ENCODE data around the gene LARP1.
A peak's percentile ranks its signal among the peaks of the same experiment; 100 is the strongest.
"Not testable (repeated sequence)": the region's sequence is repeated elsewhere in the genome, so short reads cannot be mapped to it uniquely, and the experiment has no call there.

Gene LARP1

DNA sequence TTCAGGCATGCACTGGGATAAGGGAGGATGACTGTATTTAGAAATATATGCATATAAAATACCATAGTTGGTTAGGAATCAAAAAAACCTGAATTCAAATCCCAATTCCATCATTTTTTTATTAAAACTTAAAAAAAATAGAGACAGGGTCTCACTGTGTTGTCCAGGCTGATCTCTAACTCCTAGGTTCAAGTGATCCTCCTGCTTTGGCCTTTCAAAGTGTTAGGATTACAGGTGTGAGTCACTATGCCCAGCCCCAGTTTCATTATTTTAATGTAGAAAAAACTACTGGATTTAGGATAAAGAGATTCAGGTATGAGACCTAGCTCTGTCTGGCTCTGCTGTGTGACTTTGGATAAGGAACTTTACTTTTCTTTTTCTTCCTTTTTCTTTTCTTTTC lies 3.3 kb upstream of the LARP1 start:
- H3K4me1 Mint-ChIP-seq = peaks cover 14% of the 10 kb centered on the region
- no peaks in the 10 kb centered on the region for H3K9me3 Mint-ChIP-seq
- ATAC-seq = no peak
- no peak overlapping the region for H3K4me3 Mint-ChIP-seq
- H3K27me3 Mint-ChIP-seq = no peaks in the 10 kb centered on the region
- H3K27ac Mint-ChIP-seq = no peak overlapping the region
- no peaks in the 10 kb centered on the region for H3K36me3 Mint-ChIP-seq

DNA sequence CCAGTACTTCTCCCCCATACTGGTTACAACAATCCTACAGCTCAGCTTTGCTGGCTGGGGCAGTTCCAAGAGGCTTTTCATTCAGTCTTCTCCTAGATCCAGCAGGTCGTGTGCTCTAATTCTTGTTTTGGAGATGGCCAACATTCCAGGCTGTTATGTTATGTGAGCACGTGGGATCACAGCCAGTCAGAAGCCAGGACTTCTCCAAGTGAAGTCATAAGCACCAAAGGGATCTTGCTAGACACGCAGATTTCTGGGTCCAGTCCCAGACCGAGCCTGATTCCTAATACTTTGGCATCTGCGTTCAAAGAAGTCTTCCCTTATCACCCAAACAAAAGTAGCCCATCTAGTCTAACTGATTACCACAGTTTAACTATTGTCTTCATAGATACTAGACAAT lies 1.4 kb upstream of the LARP1 start:
- Mint-ChIP-seq H3K27me3 (no peaks in the 10 kb centered on the region), H3K4me3 (peak overlapping the region; percentile 84), H3K9me3 (no peaks in the 10 kb centered on the region), H3K36me3 (no peaks in the 10 kb centered on the region), H3K27ac (peak overlapping the region; percentile 84), H3K4me1 (peaks cover 32% of the 10 kb centered on the region)
- ATAC-seq = no peak

DNA sequence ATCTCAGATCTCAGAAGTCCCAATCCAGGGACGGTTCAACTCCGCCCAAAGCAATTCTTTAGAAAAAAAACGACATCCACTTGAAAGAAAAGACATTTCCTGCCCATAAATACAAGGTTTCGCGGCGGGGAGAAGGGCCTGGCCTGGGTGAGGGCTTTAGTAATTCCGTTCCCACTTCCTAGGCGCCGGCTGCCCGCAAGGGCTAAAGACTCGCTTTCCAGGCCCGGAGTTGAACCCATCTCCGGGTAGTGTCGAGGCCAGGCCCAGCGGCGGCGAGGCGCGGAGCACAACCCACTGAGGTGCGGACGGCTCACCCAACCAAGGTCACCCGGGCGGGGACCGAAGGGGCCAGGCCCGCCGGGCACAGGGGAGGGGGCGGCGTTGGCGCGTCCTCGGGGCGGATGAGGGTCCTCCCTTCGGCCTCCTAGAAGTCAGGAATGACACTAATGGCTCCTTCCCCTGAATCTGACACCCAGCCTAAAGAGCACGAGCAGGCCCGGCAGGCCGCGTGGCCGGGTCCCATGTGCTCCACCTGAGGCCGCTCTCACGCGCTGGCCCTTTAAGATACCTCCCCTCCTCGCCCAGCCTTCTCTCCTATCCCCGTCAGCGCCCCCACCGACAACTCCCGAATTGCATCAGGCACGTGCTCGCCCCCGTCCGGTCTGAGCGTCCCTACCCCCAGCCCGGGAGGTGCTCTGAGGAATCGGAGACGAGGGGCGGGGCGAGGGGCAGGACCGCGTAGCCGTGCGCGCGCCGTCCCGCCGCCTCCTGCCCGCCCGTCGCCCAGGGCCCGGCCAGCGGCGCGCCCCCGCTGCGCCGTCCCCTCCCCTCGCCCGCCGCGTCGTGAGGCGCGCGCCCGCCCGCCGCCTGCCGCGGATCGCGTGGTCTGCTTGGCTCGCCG lies 467 bp upstream of the LARP1 start:
- H3K27ac Mint-ChIP-seq = peak overlapping the region; percentile 84
- no peaks in the 10 kb centered on the region for H3K36me3 Mint-ChIP-seq
- H3K4me3 Mint-ChIP-seq = peak overlapping the region; percentile 84
- H3K9me3 Mint-ChIP-seq = no peaks in the 10 kb centered on the region
- no peaks in the 10 kb centered on the region for H3K27me3 Mint-ChIP-seq
- H3K4me1 Mint-ChIP-seq = peaks cover 41% of the 10 kb centered on the region
- ATAC-seq = peak; percentile 94

DNA sequence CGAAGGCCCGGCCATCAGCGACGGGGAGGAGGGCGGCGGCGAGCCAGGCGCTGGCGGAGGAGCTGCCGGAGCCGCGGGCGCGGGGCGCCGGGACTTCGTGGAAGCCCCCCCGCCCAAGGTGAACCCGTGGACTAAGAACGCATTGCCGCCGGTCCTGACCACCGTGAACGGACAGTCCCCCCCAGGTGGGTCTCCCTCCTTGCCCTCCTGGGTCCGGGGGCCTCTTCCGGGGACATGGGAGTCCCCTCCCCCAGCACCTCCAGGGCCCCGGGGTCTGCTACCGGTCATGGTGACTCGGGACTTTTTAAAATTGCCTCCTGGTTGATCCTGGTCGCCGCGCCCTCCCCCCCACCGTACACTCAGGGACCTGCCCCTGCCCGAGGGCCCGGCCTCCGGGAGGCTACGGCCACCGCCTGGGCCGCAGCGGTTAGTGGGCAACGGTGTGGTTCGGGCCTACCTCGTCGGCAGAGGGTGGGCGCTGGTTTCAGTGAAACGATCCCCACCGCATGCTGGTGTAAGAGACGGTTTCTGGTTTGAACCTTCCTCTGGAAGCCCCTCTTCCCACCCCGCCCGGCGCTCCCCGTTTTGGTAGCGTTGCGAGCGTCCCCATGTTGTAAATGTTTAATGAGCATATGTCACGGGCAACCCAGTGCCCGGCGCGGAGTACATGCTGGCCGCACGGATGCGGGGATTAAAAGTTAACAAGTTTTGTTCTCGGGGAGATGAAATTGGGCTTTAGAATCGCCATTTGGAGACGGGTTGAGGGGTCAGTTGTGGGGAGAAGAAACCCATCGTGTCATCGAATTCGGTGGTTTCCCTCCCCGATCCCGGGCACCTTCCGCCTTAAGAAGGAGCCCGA lies 1.1 kb downstream of the LARP1 start:
- H3K9me3 Mint-ChIP-seq = no peaks in the 10 kb centered on the region
- H3K27me3 Mint-ChIP-seq = no peaks in the 10 kb centered on the region
- peak overlapping the region; percentile 84 for H3K27ac Mint-ChIP-seq
- peak; percentile 0 for ATAC-seq
- no peaks in the 10 kb centered on the region for H3K36me3 Mint-ChIP-seq
- peaks cover 56% of the 10 kb centered on the region for H3K4me1 Mint-ChIP-seq
- peak overlapping the region; percentile 84 for H3K4me3 Mint-ChIP-seq

DNA sequence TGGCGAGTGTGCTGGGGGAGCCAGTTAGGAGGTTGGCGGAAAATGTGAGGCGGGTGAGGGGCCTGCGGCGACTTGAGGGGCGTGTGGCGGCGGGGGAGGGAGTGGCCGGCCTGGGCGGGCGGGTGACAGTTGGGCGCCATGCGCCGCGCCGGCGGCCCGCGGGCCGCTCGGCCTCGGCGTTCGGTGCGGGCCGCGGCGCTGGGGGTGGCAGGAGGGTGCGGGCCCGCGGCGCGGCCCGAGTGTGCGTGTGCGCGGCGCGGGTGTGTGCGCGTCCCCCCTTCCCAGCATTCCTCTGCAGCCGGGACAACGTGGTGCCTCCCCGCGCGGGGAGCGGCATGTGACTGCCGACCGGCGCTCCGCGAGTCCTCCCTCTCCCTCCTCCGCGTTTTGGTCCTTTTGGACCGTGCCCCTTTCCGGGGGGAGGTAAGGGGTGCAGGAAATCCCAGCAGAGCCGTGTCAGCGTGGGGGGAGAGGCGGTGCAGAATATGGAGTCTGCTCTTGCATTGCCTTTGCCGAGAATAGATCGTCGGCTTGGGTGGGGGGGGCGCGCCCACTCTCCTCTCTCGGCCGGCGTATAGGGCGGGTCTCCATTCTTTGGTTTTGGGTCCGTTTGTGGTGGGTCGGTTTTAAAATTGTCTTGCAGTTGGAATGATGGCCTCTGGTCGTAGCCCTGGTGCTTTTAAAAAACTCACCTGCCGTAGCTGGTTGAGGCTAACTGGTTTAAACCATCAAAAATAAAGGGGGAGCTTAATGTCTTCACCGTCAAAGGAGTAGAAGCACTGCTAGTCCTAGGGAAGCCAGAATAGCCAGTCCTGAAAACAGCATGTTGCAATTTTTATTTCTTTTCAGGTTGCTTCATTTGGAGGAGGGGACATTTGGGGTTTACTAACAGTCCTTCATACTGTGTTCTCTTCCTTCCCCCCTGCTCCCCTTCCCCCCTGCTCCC lies 2.0 kb downstream of the LARP1 start:
- Mint-ChIP-seq H3K4me1 (peaks cover 65% of the 10 kb centered on the region), H3K27ac (peak overlapping the region; percentile 84), H3K36me3 (no peaks in the 10 kb centered on the region), H3K9me3 (no peaks in the 10 kb centered on the region), H3K27me3 (no peaks in the 10 kb centered on the region), H3K4me3 (peak overlapping the region; percentile 92)
- no peak for ATAC-seq

DNA sequence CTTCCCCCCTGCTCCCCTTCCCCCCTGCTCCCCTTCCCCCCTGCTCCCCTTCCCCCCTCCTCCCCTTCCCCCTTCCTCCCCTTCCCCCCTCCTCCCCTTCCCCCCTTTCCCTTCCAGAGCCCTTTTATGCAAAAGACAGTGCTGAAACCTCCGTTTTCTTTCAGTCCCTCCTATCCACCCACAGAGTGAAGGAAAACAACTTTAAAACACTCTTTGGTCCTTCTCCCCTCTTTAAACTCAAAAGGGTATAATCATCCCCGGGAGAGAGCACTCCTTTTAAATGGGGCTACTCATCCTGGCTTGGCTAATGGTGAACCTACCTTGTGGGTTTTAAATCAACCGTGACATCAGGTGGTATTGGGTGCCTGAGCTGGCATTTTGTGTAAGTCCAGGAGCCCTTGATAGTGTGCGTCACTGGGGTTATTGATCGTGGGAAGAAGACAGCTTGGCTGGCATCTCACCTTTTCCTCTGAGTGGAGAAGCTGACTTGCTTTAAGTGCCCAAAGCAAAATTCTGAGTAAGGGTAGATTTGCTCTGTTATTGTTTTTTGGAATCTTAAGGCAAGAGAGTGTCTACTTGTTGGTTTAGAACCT lies 2.7 kb downstream of the LARP1 start:
- Mint-ChIP-seq H3K27ac (peak overlapping the region; percentile 84), H3K4me1 (peaks cover 71% of the 10 kb centered on the region), H3K4me3 (peak overlapping the region; percentile 78), H3K27me3 (no peaks in the 10 kb centered on the region), H3K9me3 (no peaks in the 10 kb centered on the region), H3K36me3 (no peaks in the 10 kb centered on the region)
- no peak for ATAC-seq

DNA sequence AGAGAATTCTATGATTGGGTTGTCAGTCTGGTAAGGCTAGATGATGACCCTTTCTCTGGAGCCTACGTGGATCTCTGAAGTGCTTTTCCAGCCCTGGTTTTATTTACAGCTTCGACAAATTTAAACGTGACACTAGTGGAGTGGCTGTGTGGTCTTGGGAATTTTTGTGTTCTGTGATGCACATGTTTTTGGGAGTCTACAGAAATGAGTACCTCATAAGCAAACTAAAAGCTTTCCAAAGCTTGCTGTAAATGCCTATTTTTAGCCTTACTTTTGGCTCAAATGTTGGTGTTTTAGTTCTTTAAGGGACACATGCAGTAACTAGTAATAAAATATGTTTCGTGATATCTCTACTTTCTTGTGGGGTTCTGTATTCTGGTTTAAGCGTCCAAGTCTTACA lies 3.3 kb downstream of the LARP1 start:
- peak overlapping the region; percentile 78 for H3K4me3 Mint-ChIP-seq
- H3K27me3 Mint-ChIP-seq = no peaks in the 10 kb centered on the region
- no peaks in the 10 kb centered on the region for H3K9me3 Mint-ChIP-seq
- H3K36me3 Mint-ChIP-seq = no peaks in the 10 kb centered on the region
- peak overlapping the region; percentile 84 for H3K27ac Mint-ChIP-seq
- H3K4me1 Mint-ChIP-seq = peaks cover 66% of the 10 kb centered on the region
- ATAC-seq = no peak

DNA sequence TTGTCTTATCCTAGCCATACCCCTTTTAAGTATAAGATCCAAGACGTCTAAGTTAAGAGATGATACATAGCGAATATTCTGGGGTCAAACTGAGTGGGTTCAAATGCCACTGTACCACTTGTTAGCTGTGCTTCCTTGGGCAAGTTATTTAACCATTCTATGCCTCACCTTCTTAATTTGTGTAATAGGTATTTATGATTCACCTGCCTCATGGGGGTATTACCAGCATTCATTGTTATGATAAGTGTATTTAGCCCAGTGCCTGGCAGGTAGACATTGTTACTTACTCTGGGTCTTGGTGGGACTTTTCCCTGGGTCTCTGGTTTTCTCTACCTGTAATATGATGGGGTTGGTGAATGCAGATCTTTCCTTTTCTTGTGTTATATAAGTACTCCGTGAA lies 3.8 kb downstream of the LARP1 start:
- peak overlapping the region; percentile 78 for H3K4me3 Mint-ChIP-seq
- H3K9me3 Mint-ChIP-seq = no peaks in the 10 kb centered on the region
- no peak for ATAC-seq
- no peaks in the 10 kb centered on the region for H3K27me3 Mint-ChIP-seq
- H3K4me1 Mint-ChIP-seq = peaks cover 61% of the 10 kb centered on the region
- no peaks in the 10 kb centered on the region for H3K36me3 Mint-ChIP-seq
- peak overlapping the region; percentile 84 for H3K27ac Mint-ChIP-seq

DNA sequence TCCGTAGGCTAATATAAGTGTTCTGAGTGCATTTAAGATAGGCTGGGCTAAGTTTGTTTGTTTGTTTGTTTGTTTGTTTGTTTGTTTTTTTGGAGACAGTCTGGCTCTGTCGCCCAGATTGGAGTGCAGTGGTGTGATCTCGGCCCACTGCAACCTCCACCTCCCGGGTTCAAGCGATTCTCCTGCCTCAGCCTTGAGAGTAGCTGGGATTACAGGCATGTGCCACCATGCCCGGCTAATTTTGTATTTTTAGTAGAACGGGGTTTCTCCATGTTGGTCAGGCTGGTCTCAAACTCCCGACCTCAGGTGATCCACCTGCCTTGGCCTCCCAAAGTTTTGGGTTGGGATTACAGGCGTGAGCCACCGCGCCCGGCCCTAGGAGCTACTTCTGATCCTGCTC lies 4.7 kb downstream of the LARP1 start:
- peaks cover 60% of the 10 kb centered on the region for H3K4me1 Mint-ChIP-seq
- not testable (repeated sequence) for H3K9me3 Mint-ChIP-seq, H3K4me3 Mint-ChIP-seq, H3K36me3 Mint-ChIP-seq, ATAC-seq, H3K27me3 Mint-ChIP-seq
- peak overlapping the region; percentile 84 for H3K27ac Mint-ChIP-seq

DNA sequence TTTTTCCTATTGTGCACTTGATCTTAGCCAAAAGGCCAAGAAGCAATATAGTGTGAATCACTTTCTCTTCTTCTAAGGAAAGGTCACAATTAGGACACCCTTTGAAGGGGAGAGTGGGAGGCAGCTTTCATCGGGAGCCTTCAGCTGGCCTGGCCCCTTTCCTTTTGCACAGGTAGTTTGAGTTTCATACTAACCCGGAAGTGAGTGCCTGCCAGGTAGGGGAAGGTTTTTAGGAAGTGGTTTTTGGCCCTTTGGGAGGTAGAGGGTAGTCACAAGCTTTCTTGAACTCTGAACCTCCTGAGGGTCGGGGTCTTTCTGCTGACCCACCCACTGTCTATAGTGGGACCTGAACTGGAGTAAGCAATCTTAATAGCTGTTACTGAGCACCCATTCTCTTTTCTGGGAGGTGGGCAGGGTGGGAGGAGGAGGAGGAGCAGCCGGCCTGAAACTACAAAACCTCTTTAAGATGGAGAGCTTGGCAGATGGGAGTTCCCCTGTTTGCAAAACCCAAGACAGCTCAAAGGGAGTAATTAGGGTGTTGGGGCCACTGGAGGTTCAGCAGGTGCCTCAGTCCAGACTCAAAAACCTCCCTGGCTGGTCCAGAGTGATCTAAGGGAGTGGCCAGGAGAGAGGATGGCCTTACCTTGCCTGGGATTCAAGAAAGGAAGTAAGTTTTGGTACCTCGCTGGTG lies 6.0 kb downstream of the LARP1 start:
- peak; percentile 59 for ATAC-seq
- H3K27me3 Mint-ChIP-seq = no peaks in the 10 kb centered on the region
- H3K27ac Mint-ChIP-seq = peak overlapping the region; percentile 84
- peak overlapping the region; percentile 70 for H3K4me3 Mint-ChIP-seq
- H3K9me3 Mint-ChIP-seq = no peaks in the 10 kb centered on the region
- H3K36me3 Mint-ChIP-seq = peaks cover 7% of the 10 kb centered on the region
- H3K4me1 Mint-ChIP-seq = peaks cover 73% of the 10 kb centered on the region

DNA sequence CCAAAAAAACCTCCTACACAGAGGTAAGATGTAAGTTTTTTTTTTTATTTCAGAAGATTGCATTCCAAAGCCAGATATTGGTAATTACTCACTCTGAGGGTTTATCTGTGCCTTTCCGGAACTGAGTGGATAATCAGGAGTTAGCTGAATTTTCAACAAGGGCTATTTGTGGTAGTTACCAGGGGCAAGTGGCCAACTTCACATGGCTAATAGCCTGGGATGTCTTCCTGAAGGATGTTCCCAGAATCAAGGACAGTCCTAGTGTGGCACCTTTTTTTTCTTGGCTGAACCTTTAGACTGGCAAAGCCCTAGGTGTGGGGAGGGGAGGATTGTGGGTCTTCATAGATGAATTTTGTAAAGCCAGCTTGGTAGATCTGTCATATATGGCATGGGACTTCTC lies 7.1 kb downstream of the LARP1 start:
- peaks cover 7% of the 10 kb centered on the region for H3K36me3 Mint-ChIP-seq
- no peak for ATAC-seq
- H3K4me3 Mint-ChIP-seq = no peak overlapping the region
- H3K27me3 Mint-ChIP-seq = no peaks in the 10 kb centered on the region
- H3K9me3 Mint-ChIP-seq = no peaks in the 10 kb centered on the region
- H3K4me1 Mint-ChIP-seq = peaks cover 82% of the 10 kb centered on the region
- no peak overlapping the region for H3K27ac Mint-ChIP-seq

DNA sequence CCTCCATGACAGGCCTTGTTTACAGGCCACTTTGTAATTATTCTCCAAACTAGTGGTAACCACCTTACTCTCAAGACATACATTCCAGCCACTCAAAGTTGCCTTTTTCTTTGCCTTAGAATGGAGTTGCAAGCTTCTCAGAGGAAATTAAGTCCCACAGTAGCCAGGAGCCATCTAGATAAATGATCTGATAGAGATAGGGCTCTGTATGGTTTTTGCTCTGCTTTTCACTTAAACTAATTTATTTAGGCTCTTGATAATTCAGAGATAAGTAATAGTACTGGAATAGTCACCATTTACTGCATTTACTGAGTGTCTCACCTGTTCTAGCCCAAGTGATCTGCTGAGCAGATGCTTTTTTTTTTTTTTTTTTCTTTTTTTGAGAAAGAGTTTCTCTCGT lies 7.5 kb downstream of the LARP1 start:
- Mint-ChIP-seq H3K4me1 (peaks cover 82% of the 10 kb centered on the region), H3K36me3 (peaks cover 7% of the 10 kb centered on the region), H3K27ac (no peak overlapping the region), H3K27me3 (no peaks in the 10 kb centered on the region), H3K9me3 (no peaks in the 10 kb centered on the region), H3K4me3 (no peak overlapping the region)
- ATAC-seq = no peak

DNA sequence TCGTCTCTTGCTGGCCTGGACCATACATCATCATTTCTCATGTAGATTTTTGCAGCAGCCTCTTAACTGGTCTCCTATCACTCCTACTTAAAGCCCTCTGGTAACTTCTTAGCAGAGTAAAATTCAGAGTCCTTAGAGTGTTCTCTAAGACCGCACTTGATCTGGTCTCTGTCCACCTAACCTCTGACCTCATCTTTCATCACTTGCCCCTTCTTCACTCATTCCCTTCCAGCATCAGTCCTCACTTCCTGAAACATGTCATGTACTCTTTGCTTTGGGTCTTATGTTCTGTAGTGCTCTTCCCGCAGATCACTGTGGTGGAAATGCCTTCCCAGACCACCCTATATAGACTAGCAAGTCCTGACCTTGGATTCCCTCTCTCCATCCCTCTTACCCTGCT lies 9.8 kb downstream of the LARP1 start:
- H3K4me1 Mint-ChIP-seq = peaks cover 74% of the 10 kb centered on the region
- peak overlapping the region; percentile 43 for H3K27ac Mint-ChIP-seq
- H3K27me3 Mint-ChIP-seq = no peaks in the 10 kb centered on the region
- peaks cover 7% of the 10 kb centered on the region for H3K36me3 Mint-ChIP-seq
- H3K9me3 Mint-ChIP-seq = no peaks in the 10 kb centered on the region
- ATAC-seq = no peak
- H3K4me3 Mint-ChIP-seq = no peak overlapping the region

DNA sequence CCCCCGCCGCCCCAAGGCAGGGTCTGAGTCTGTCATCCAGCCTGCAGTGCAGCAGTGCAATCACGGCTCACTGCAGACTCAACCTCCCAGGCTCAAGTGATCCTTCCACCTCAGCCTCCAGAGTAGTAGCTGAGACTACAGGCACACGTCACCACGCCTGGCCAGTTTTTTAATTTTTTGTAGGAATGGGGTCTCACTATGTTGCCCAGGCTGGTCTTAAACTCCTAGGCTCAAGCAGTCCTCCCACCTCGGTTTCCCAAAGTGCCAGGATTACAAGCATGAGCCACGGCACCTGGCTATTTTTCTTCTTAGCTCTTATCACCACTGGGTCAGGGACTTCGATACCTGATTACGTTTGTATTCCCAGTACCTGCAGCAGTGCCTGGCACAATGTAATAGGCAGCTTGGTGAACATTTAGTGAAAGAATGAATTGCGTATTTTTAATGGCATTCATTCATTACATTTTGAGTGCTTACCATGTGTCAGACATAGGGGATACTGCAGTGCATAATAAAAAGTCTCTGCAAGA lies 10.3 kb downstream of the LARP1 start:
- ATAC-seq = no peak
- no peak overlapping the region for H3K4me3 Mint-ChIP-seq
- no peaks in the 10 kb centered on the region for H3K27me3 Mint-ChIP-seq
- no peaks in the 10 kb centered on the region for H3K9me3 Mint-ChIP-seq
- H3K4me1 Mint-ChIP-seq = peaks cover 74% of the 10 kb centered on the region
- peak overlapping the region; percentile 43 for H3K27ac Mint-ChIP-seq
- H3K36me3 Mint-ChIP-seq = peaks cover 7% of the 10 kb centered on the region
